K562 (cell line): Measurements from ENCODE around the gene SLC25A33. TPM values are rescaled to one million over a fixed set of nuclear protein-coding genes. Genes with fewer than 3 reads are reported as not detected.

Experiments
- ATF7 ChIP-seq: fragments of 450-650 bp; IDR thresholded peaks from 2 replicates; pipeline ENCODE4 v1.7.1; 2014; ENCODE audit warnings: mild to moderate bottlenecking, moderate library complexity
- CBX3 ChIP-seq, 2 experiments: IDR thresholded peaks; 1 replicate in 1 of 2; 2 replicates in 1 of 2; pipeline ENCODE4 v1.6.1; 2012; ENCODE audit warnings: inconsistent platforms in 2 of 2, low read length in 2 of 2, borderline replicate concordance in 1 of 2, control low read depth in 1 of 2
- CEBPG ChIP-seq, 3 experiments: fragments of 200-800 bp in 1 of 3; sonication (Bioruptor generic) in 1 of 3; sonication (generic) in 1 of 3; formaldehyde crosslinking in 1 of 3; IDR thresholded peaks in 2 of 3; conservative IDR thresholded peaks in 1 of 3; 2 replicates each; pipeline versions ENCODE4 v1.6.1 to v1.8.0; 2016 to 2022; ENCODE audit warnings: missing compliant biosample characterization in 2 of 3, missing genetic modification characterization in 2 of 3, mild to moderate bottlenecking in 1 of 3, missing genetic modification reagents in 1 of 3
- FOXM1 ChIP-seq, 2 experiments: fragments of 450-650 bp in 1 of 2; sonication (generic) in 1 of 2; formaldehyde crosslinking in 1 of 2; IDR thresholded peaks; 2 replicates each; pipeline versions ENCODE4 v1.6.1 to v1.9.0; 2017 to 2022; ENCODE audit warnings: low read depth in 2 of 2, mild to moderate bottlenecking in 2 of 2, missing genetic modification reagents in 1 of 2, moderate library complexity in 1 of 2
- FUS ChIP-seq: fragments of 200-400 bp; formaldehyde crosslinking; optimal IDR thresholded peaks from 2 replicates; pipeline ENCODE3; 2017; ENCODE audit warnings: low read depth, low read length
- HDGF ChIP-seq: fragments of 450-650 bp; IDR thresholded peaks from 2 replicates; pipeline ENCODE4 v1.6.1; 2016
- HMG20A ChIP-seq: fragments of 450-650 bp; formaldehyde crosslinking; conservative IDR thresholded peaks from 2 replicates; pipeline ENCODE4 v1.4.0; 2020; ENCODE audit warnings: mild to moderate bottlenecking, mixed read lengths
- ILF3 ChIP-seq: fragments of 450-650 bp; IDR thresholded peaks from 2 replicates; pipeline ENCODE4 v1.6.1; 2018; ENCODE audit warnings: antibody characterized with exemption, mild to moderate bottlenecking, moderate library complexity, borderline replicate concordance
- L3MBTL2 ChIP-seq: fragments of 450-650 bp; IDR thresholded peaks from 2 replicates; pipeline ENCODE4 v1.6.1; 2016; ENCODE audit warnings: mild to moderate bottlenecking, moderate library complexity
- NELFE ChIP-seq: IDR thresholded peaks from 2 replicates; pipeline ENCODE4 v1.6.1; 2011; ENCODE audit warnings: mild to moderate bottlenecking; ENCODE audit not compliant: insufficient read depth, insufficient read length
- NR2C2 ChIP-seq, 2 experiments: fragments of 200-800 bp in 1 of 2; sonication (Bioruptor generic) in 1 of 2; sonication (generic) in 1 of 2; formaldehyde crosslinking in 1 of 2; IDR thresholded peaks; 2 replicates each; pipeline versions ENCODE4 v1.6.1 to v1.8.0; 2016 to 2022; ENCODE audit warnings: mild to moderate bottlenecking in 1 of 2, missing compliant biosample characterization in 1 of 2, missing genetic modification characterization in 1 of 2, missing genetic modification reagents in 1 of 2
- POLR3G ChIP-seq: IDR thresholded peaks from 2 replicates; pipeline ENCODE4 v1.6.1; 2011; ENCODE audit not compliant: insufficient read length, insufficient replicate concordance; ENCODE audit errors: extremely low read depth
- RAD21 ChIP-seq, 2 experiments: fragments of 250-450 bp in 1 of 2; fragments of 450-650 bp in 1 of 2; sonication (Bioruptor Pico) in 1 of 2; formaldehyde crosslinking in 1 of 2; IDR thresholded peaks in 1 of 2; conservative IDR thresholded peaks in 1 of 2; 2 replicates each; pipeline versions ENCODE4 v1.4.0 to v1.8.0; 2020 to 2022; ENCODE audit warnings: mild to moderate bottlenecking in 2 of 2, moderate library complexity in 1 of 2
- RB1 ChIP-seq: fragments of 450-650 bp; IDR thresholded peaks from 2 replicates; pipeline ENCODE4 v1.6.1; 2017; ENCODE audit warnings: low read depth, mild to moderate bottlenecking
- SP2 ChIP-seq: IDR thresholded peaks from 2 replicates; pipeline ENCODE4 v1.6.1; 2011; ENCODE audit warnings: mild to moderate bottlenecking, low read depth, low read length, moderate library complexity; ENCODE audit not compliant: poor library complexity, severe bottlenecking; ENCODE audit errors: extremely low read depth
- THRAP3 ChIP-seq: fragments of 450-650 bp; IDR thresholded peaks from 2 replicates; pipeline ENCODE4 v1.6.1; 2016; ENCODE audit warnings: mild to moderate bottlenecking, inconsistent platforms, borderline replicate concordance
- ZC3H11A ChIP-seq: IDR thresholded peaks from 2 replicates; pipeline ENCODE4 v1.6.1; 2012; ENCODE audit warnings: low read depth, low read length, improper control_type of control experiment
- ZNF408 ChIP-seq: fragments of 250-450 bp; sonication (Bioruptor Pico); IDR thresholded peaks from 2 replicates; pipeline ENCODE4 v1.4.0; 2020; ENCODE audit warnings: low read depth, mild to moderate bottlenecking, moderate library complexity
- ZNF584 ChIP-seq: fragments of 200-800 bp; sonication (Bioruptor generic); IDR thresholded peaks from 2 replicates; pipeline ENCODE4 v1.6.1; 2016; ENCODE audit warnings: low read depth, mild to moderate bottlenecking, missing genetic modification characterization, missing compliant biosample characterization
- ZNF609 ChIP-seq: sonication (generic); formaldehyde crosslinking; IDR thresholded peaks from 2 replicates; pipeline ENCODE4 v1.8.1; 2023; ENCODE audit warnings: missing genetic modification reagents, mild to moderate bottlenecking, borderline replicate concordance
- polyA plus RNA-seq, 8 experiments: library from polyadenylated mRNA; depleted of rRNA in 4 of 8; stranded (reverse) in 5 of 8; unstranded in 3 of 8; fragments of >200 nt; fragmentation: Nextera tagmentation in 2 of 8; fragmentation: Illumina TruSeq in 1 of 8; extraction: Ambion mirVana in 2 of 8; extraction: Trizol in 1 of 8; gene quantifications; 2 replicates each; pipeline versions ENCODE4 v1.2.1 to v1.2.3, GENCODE V29; 2011 to 2014; ENCODE audit warnings: inconsistent platforms in 1 of 8, missing spikeins in 1 of 8
- total RNA-seq, 7 experiments: library from RNA; depleted of rRNA in 6 of 7; stranded (reverse); fragments of >200 nt in 6 of 7; fragmentation: Illumina TruSeq in 2 of 7; extraction: Trizol in 2 of 7; gene quantifications; 2 replicates each; pipeline versions ENCODE4 v1.2.1 to v1.2.3, GENCODE V29; 2011 to 2021; ENCODE audit warnings: low replicate concordance in 1 of 7
- TF ChIP-seq, protein P1 (sequence below): sonication (generic); formaldehyde crosslinking; IDR thresholded peaks from 2 replicates; pipeline ENCODE4 v1.8.1; 2023; ENCODE audit warnings: mild to moderate bottlenecking, missing genetic modification reagents

SLC25A33 gene
- total and polyA plus RNA-seq, 9 of the 15 experiments (the other 6 are each of a cell fraction or from before 2014, with no cell fraction given): 3.2 to 23.5 (median 17.5) TPM

DNA sequence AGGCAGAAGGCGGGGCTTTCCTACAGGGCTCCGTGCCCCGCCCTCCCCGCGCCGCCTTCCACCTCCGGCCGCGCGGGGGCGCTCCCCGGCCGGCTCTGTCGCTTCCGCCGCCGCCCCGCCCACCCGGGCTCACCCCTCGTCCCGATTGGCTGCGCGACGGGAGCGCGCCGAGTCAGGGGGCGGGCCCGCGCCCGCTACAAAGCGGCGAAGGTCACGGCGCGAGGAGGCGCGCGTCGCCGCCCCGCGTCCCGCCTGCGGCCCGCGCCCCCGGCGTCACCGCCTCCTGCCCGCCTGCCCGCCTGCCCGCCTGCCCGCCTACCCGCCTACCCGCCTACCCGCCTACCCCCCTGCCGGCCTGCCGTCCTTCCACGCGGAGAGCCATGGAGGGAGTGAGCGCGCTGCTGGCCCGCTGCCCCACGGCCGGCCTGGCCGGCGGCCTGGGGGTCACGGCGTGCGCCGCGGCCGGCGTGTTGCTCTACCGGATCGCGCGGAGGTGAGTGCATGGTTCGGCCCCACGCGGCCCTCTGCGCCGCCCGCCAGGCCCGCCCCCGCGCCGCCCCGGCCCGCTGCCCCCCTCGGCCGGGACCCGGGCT is 49.4 kb downstream of the SLC25A33 start, which contains the start of gene TMEM201 (continued):
- TF ChIP-seq, protein P1, sequence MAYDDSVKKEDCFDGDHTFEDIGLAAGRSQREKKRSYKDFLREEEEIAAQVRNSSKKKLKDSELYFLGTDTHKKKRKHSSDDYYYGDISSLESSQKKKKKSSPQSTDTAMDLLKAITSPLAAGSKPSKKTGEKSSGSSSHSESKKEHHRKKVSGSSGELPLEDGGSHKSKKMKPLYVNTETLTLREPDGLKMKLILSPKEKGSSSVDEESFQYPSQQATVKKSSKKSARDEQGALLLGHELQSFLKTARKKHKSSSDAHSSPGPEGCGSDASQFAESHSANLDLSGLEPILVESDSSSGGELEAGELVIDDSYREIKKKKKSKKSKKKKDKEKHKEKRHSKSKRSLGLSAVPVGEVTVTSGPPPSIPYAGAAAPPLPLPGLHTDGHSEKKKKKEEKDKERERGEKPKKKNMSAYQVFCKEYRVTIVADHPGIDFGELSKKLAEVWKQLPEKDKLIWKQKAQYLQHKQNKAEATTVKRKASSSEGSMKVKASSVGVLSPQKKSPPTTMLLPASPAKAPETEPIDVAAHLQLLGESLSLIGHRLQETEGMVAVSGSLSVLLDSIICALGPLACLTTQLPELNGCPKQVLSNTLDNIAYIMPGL (CRISPR knock-in tag): peak; percentile 84; the same call in 1 of the 2 replicates
- TF ChIP-seq THRAP3: no peak
- no peak for TF ChIP-seq HMG20A (CRISPR knock-in tag)
- no peak for TF ChIP-seq NELFE
- no peak for TF ChIP-seq HDGF
- no peak for TF ChIP-seq ZC3H11A
- TF ChIP-seq ZNF584: no peak
- TF ChIP-seq CEBPG (CRISPR knock-in tag; IDR thresholded peaks at IDR 0.05): no peak
- TF ChIP-seq CEBPG (tag; conservative IDR thresholded peaks at IDR 0.05 in 1 of 2, IDR thresholded peaks at IDR 0.05 in 1 of 2): no peak
- no peak for TF ChIP-seq ZNF609 (CRISPR knock-in tag)
- TF ChIP-seq FOXM1 (IDR thresholded peaks at IDR 0.05; ENCODE audit: low read depth): no peak
- TF ChIP-seq FOXM1 (CRISPR knock-in tag; IDR thresholded peaks at IDR 0.05; ENCODE audit: low read depth): no peak; the same call in 1 of the 2 replicates
- no peak; the same call in 1 of the 2 replicates for TF ChIP-seq NR2C2 (CRISPR knock-in tag; IDR thresholded peaks at IDR 0.05)
- TF ChIP-seq NR2C2 (tag; IDR thresholded peaks at IDR 0.05): peak; percentile 95
- peak; percentile 60; the same call in 1 of the 2 replicates for TF ChIP-seq ATF7
- TF ChIP-seq SP2: peak; percentile 20
- TF ChIP-seq RAD21 (CRISPR knock-in tag; conservative IDR thresholded peaks at IDR 0.05 in 1 of 2, IDR thresholded peaks at IDR 0.05 in 1 of 2): peak; percentile 28 to 57; a peak in 3 of 4 replicates
- peak; percentile 32 for TF ChIP-seq L3MBTL2
- no peak for TF ChIP-seq POLR3G
- TF ChIP-seq FUS: no peak
- peak; percentile 94 for TF ChIP-seq RB1
- no peak for TF ChIP-seq ILF3
- no peak for TF ChIP-seq CBX3 (IDR thresholded peaks at IDR 0.05; ENCODE audit: borderline replicate concordance in 1 of 2, low read length in 2 of 2)
- TF ChIP-seq ZNF408 (CRISPR knock-in tag): no peak
